GM21786 (cell line): ENCODE measurements around the gene ZDHHC5.
"Not testable (repeated sequence)": the region's sequence is repeated elsewhere in the genome, so short reads cannot be mapped to it uniquely, and the experiment has no call there.

Experiments used
- ATAC-seq: cut with Tn5 transposase; IDR thresholded peaks from one replicate; pipeline ENCODE4 v1.9.1; 2021; ENCODE audit not compliant: unreplicated experiment

ZDHHC5 gene

GRCh38 chr11:57716726-57717125 lies 48.8 kb downstream of the ZDHHC5 start:
- not testable (repeated sequence) for ATAC-seq

GRCh38 chr11:57727185-57727584 lies 59.3 kb downstream of the ZDHHC5 start:
- no peak for ATAC-seq

- ATAC-seq, result no peak
These were observed 60.9 kb downstream of the ZDHHC5 start for GRCh38 chr11:57728829-57729228.

GRCh38 chr11:57729479-57729878 lies 61.6 kb downstream of the ZDHHC5 start:
- no peak for ATAC-seq

- no peak for ATAC-seq
These were observed 64.7 kb downstream of the ZDHHC5 start for GRCh38 chr11:57732661-57733060.

GRCh38 chr11:57735619-57736298 lies 67.8 kb downstream of the ZDHHC5 start:
- no peak for ATAC-seq

- peak; percentile 93 for ATAC-seq
These were observed 73.5 kb downstream of the ZDHHC5 start, which contains the start of gene SELENOH for GRCh38 chr11:57741132-57742086. Gene SELENOH, plus strand, starts transcription at chr11:57741491. Its CDS starts 105 bp downstream, at chr11:57741596.

- ATAC-seq, result no peak
These were observed 74.2 kb downstream of the ZDHHC5 start for GRCh38 chr11:57742087-57742452.

GRCh38 chr11:57744357-57744756 lies 76.4 kb downstream of the ZDHHC5 start:
- ATAC-seq, result no peak

- ATAC-seq, result no peak
These were observed 77.3 kb downstream of the ZDHHC5 start for GRCh38 chr11:57745206-57745605.

GRCh38 chr11:57746920-57747319 lies 79.0 kb downstream of the ZDHHC5 start:
- ATAC-seq, result no peak
